SK-N-SH (cell line): ENCODE measurements around the gene AGXT. TPM values are rescaled to one million over a fixed set of nuclear protein-coding genes. Genes with fewer than 3 reads are reported as not detected.

Experiments used
- CTCF ChIA-PET: fragments of 300-600, 350-600 bp; formaldehyde crosslinking; extraction: SDS; loops from one replicate; lab custom pipeline; 2021; lab: Yijun Ruan, JAX
- POLR2A ChIA-PET: fragments of 350-600 bp; sonication (Branson Sonifier 250); formaldehyde crosslinking; extraction: SDS; loops from one replicate; lab custom pipeline; 2020; ENCODE audit warnings: antibody characterized with exemption, inconsistent platforms; lab: Yijun Ruan, JAX
- DNase-seq: peaks from one replicate; pipeline ENCODE4 v3.0.0; 2012
- H2AFZ ChIP-seq: fragments of 200-600 bp; sonication (generic); 2 replicates; pipeline ENCODE4 v1.8.1; 2016; ENCODE audit warnings: antibody characterized with exemption, mild to moderate bottlenecking, low read depth
- H3F3A ChIP-seq: fragments of 200-600 bp; sonication (generic); replicated peaks from 2 replicates; pipeline ENCODE3; 2016; ENCODE audit warnings: antibody characterized with exemption, mild to moderate bottlenecking; ENCODE audit not compliant: insufficient read depth
- H3K27ac ChIP-seq, 2 experiments: fragments of 200-500 bp in 1 of 2; fragments of 200-600 bp in 1 of 2; sonication (Bioruptor generic) in 1 of 2; sonication (generic), shearing (Covaris generic) in 1 of 2; 2 replicates each; pipeline versions ENCODE4 v1.5.1 to v1.6.1; 2014 to 2016; ENCODE audit warnings: low read depth in 2 of 2, inconsistent platforms in 1 of 2, low read length in 1 of 2, mild to moderate bottlenecking in 1 of 2, mixed read lengths in 1 of 2
- H3K27me3 ChIP-seq: fragments of 200-600 bp; sonication (generic), shearing (Covaris generic); 2 replicates; pipeline ENCODE4 v1.6.1; 2016; ENCODE audit warnings: mixed run types; ENCODE audit not compliant: insufficient read depth
- H3K36me3 ChIP-seq, 2 experiments: fragments of 200-500 bp in 1 of 2; fragments of 200-600 bp in 1 of 2; sonication (Bioruptor generic) in 1 of 2; sonication (generic) in 1 of 2; replicated peaks in 1 of 2; 2 replicates each; pipeline versions ENCODE3 to v1.5.1; 2014 to 2016; ENCODE audit warnings: low read length in 1 of 2, mild to moderate bottlenecking in 1 of 2; ENCODE audit not compliant: insufficient read depth in 2 of 2, control insufficient read depth in 1 of 2
- H3K4me1 ChIP-seq, 2 experiments: fragments of 200-500 bp in 1 of 2; fragments of 200-600 bp in 1 of 2; sonication (Bioruptor generic) in 1 of 2; sonication (generic), shearing (Covaris generic) in 1 of 2; 2 replicates each; pipeline versions ENCODE4 v1.5.1 to v1.6.1; 2014 to 2016; ENCODE audit warnings: low read depth in 1 of 2, low read length in 1 of 2, mixed run types in 1 of 2; ENCODE audit not compliant: insufficient read depth in 2 of 2, control insufficient read depth in 1 of 2
- H3K4me2 ChIP-seq: fragments of 200-600 bp; sonication (generic), shearing (Covaris generic); 2 replicates; pipeline ENCODE4 v1.6.1; 2017; ENCODE audit warnings: mixed run types
- H3K4me3 ChIP-seq, 2 experiments: fragments of 200-500 bp in 1 of 2; fragments of 200-600 bp in 1 of 2; sonication (Bioruptor generic) in 1 of 2; sonication (generic), shearing (Covaris generic) in 1 of 2; 2 replicates each; pipeline versions ENCODE4 v1.5.1 to v1.8.1; 2014 to 2016; ENCODE audit warnings: low read depth in 2 of 2, inconsistent platforms in 1 of 2, low read length in 1 of 2, mild to moderate bottlenecking in 1 of 2, mixed read lengths in 1 of 2, moderate library complexity in 1 of 2
- H3K79me2 ChIP-seq: fragments of 200-600 bp; sonication (generic); 2 replicates; pipeline ENCODE4 v1.8.1; 2017; ENCODE audit warnings: mild to moderate bottlenecking; ENCODE audit not compliant: insufficient read depth
- H3K9ac ChIP-seq: fragments of 200-600 bp; sonication (generic); 2 replicates; pipeline ENCODE4 v1.6.1; 2017; ENCODE audit warnings: mixed run types
- H3K9me2 ChIP-seq: fragments of 200-600 bp; sonication (generic); 2 replicates; pipeline ENCODE4 v1.6.1; 2017; ENCODE audit warnings: mixed run types
- H3K9me3 ChIP-seq: fragments of 200-600 bp; sonication (generic); 2 replicates; pipeline ENCODE4 v1.6.1; 2017; ENCODE audit warnings: mixed run types, mild to moderate bottlenecking, moderate library complexity
- H4K20me1 ChIP-seq: fragments of 200-600 bp; sonication (generic); 2 replicates; pipeline ENCODE4 v1.6.1; 2017; ENCODE audit warnings: mild to moderate bottlenecking, mixed run types; ENCODE audit not compliant: insufficient read depth
- CHD2 ChIP-seq: fragments of 150-350 bp; IDR thresholded peaks from 2 replicates; pipeline ENCODE4 v1.6.1; 2018; ENCODE audit warnings: low read length; ENCODE audit not compliant: partially characterized antibody
- CTCF ChIP-seq: fragments of 200-600 bp; sonication (generic); IDR thresholded peaks from 2 replicates; pipeline ENCODE4 v1.6.1; 2017; ENCODE audit warnings: antibody characterized with exemption, mild to moderate bottlenecking, moderate library complexity
- ELF1 ChIP-seq: IDR thresholded peaks from 2 replicates; pipeline ENCODE4 v1.4.0; 2012
- EP300 ChIP-seq, 2 experiments: IDR thresholded peaks; 2 replicates each; pipeline versions ENCODE4 v1.4.0 to v1.6.1; 2012; ENCODE audit warnings: borderline replicate concordance in 1 of 2, low read depth in 1 of 2, low read length in 1 of 2
- EZH2phosphoT487 ChIP-seq: fragments of 200-600 bp; sonication (generic); IDR thresholded peaks from 2 replicates; pipeline ENCODE4 v1.6.1; 2017; ENCODE audit warnings: low read depth, mixed run types, mild to moderate bottlenecking, antibody characterized with exemption, moderate library complexity, borderline replicate concordance
- FOSL2 ChIP-seq: IDR thresholded peaks from 2 replicates; pipeline ENCODE4 v1.4.0; 2012; ENCODE audit warnings: low read depth, mild to moderate bottlenecking, moderate library complexity, borderline replicate concordance
- FOXM1 ChIP-seq: IDR thresholded peaks from 2 replicates; pipeline ENCODE4 v1.4.0; 2012; ENCODE audit warnings: low read depth, mild to moderate bottlenecking
- GABPA ChIP-seq: IDR thresholded peaks from 2 replicates; pipeline ENCODE4 v1.4.0; 2012; ENCODE audit warnings: low read depth, mild to moderate bottlenecking
- GATA2 ChIP-seq: sonication (generic); formaldehyde crosslinking; IDR thresholded peaks from 2 replicates; pipeline ENCODE4 v1.5.0; 2020; ENCODE audit warnings: mild to moderate bottlenecking, missing genetic modification reagents
- JUND ChIP-seq: IDR thresholded peaks from 2 replicates; pipeline ENCODE4 v1.4.0; 2012
- MEF2A ChIP-seq: IDR thresholded peaks from 2 replicates; pipeline ENCODE4 v1.4.0; 2012; ENCODE audit warnings: low read depth, borderline replicate concordance
- MXI1 ChIP-seq: IDR thresholded peaks from 2 replicates; pipeline ENCODE4 v1.6.1; 2012; ENCODE audit warnings: mild to moderate bottlenecking, low read depth, low read length, improper control_type of control experiment
- NRF1 ChIP-seq: IDR thresholded peaks from 2 replicates; pipeline ENCODE4 v1.6.1; 2012; ENCODE audit warnings: low read depth, mild to moderate bottlenecking, low read length
- REST ChIP-seq: IDR thresholded peaks from 2 replicates; pipeline ENCODE4 v1.6.1; 2012; ENCODE audit warnings: mild to moderate bottlenecking, low read depth, low read length, moderate library complexity
- SIN3A ChIP-seq: IDR thresholded peaks from 2 replicates; pipeline ENCODE4 v1.6.1; 2012; ENCODE audit warnings: low read depth, mild to moderate bottlenecking, low read length, moderate library complexity, borderline replicate concordance
- USF1 ChIP-seq: IDR thresholded peaks from 2 replicates; pipeline ENCODE4 v1.4.0; 2012; ENCODE audit warnings: low read depth, borderline replicate concordance
- USF2 ChIP-seq: fragments of 150-350 bp; IDR thresholded peaks from 2 replicates; pipeline ENCODE4 v1.6.1; 2017; ENCODE audit warnings: antibody characterized with exemption, low read length, low read depth, borderline replicate concordance
- YY1 ChIP-seq: IDR thresholded peaks from 2 replicates; pipeline ENCODE4 v1.4.0; 2012; ENCODE audit warnings: low read depth, mild to moderate bottlenecking
- WGBS: methylation state at CpG from one replicate; pipeline ENCODE4 v1.1.6; 2017; ENCODE audit warnings: low lambda C conversion rate; 5-methylcytosine and 5-hydroxymethylcytosine counted together
- polyA plus RNA-seq, 3 experiments: library from polyadenylated mRNA; depleted of rRNA; stranded (reverse); fragments of >200 nt; gene quantifications; 2 replicates each; pipeline ENCODE4 v1.2.3, GENCODE V29; 2012

AGXT gene
- polyA plus RNA-seq, 1 of the 3 experiments (the other 2 are of a cell fraction) = not detected

GRCh38 chr2:240822280-240822847, 46.3 kb upstream of the AGXT start:
- Histone ChIP-seq H3F3A (no peaks in the 10 kb centered on the region), H4K20me1 (no peaks in the 10 kb centered on the region), H3K9me3 (no peaks in the 10 kb centered on the region), H2AFZ (no peak overlapping the region), H3K4me3 (no peak overlapping the region), H3K4me2 (no peak overlapping the region), H3K36me3 (no peaks in the 10 kb centered on the region), H3K27ac (no peak overlapping the region), H3K9me2 (no peaks in the 10 kb centered on the region), H3K4me1 (peaks cover 0 to 15% of the 10 kb centered on the region in 2 experiments; a peak in 1 of 4 replicates), H3K27me3 (peaks cover 36% of the 10 kb centered on the region), H3K9ac (no peak overlapping the region), H3K79me2 (no peaks in the 10 kb centered on the region)
- ChIA-PET CTCF (interaction anchor here (0.9 to 6.8 kb wide), 5 partner anchors 11 to 396 kb away, joined by 3 to 50 read pairs (median 3); no protein-coding TSS in a partner anchor), POLR2A (no interaction called here)
- TF ChIP-seq CHD2 = no peak
- TF ChIP-seq SIN3A = no peak
- TF ChIP-seq EZH2phosphoT487 = no peak
- peak; percentile 81 for TF ChIP-seq GATA2 (CRISPR knock-in tag)
- no peak for TF ChIP-seq MEF2A
- no peak for TF ChIP-seq YY1
- TF ChIP-seq REST = no peak
- TF ChIP-seq NRF1 = no peak
- TF ChIP-seq EP300 (IDR thresholded peaks at IDR 0.05; ENCODE audit: borderline replicate concordance in 1 of 2, low read depth in 1 of 2, low read length in 1 of 2) = peak in 1 of 2 experiments; percentile 58; a peak in 1 of 4 replicates
- no peak for DNase-seq
- 48% methylated on average over 4 of the region's 4 CpGs for WGBS

- Histone ChIP-seq H3K9me3 (no peaks in the 10 kb centered on the region), H3K9ac (no peak overlapping the region), H3K27me3 (peaks cover 31% of the 10 kb centered on the region), H3K27ac (no peak overlapping the region), H3K4me3 (no peak overlapping the region), H4K20me1 (no peaks in the 10 kb centered on the region), H3K9me2 (no peaks in the 10 kb centered on the region), H3F3A (no peaks in the 10 kb centered on the region), H3K4me2 (no peak overlapping the region), H3K4me1 (peaks cover 0 to 4% of the 10 kb centered on the region in 2 experiments; a peak in 1 of 4 replicates), H3K79me2 (no peaks in the 10 kb centered on the region), H2AFZ (no peak overlapping the region), H3K36me3 (no peaks in the 10 kb centered on the region)
- ChIA-PET POLR2A (interaction anchor here (0.5 kb wide), 1 partner anchor 42 kb away, joined by 4 read pairs; no protein-coding TSS in a partner anchor), CTCF (interaction anchor here (1.3 to 6.8 kb wide), 3 partner anchors 9 to 28 kb away, joined by 3 to 50 read pairs (median 4); no protein-coding TSS in a partner anchor)
- DNase-seq = no peak
- 50% methylated on average over 8 of the region's 15 CpGs for WGBS
- TF ChIP-seq USF1 (no peak), FOXM1 (no peak), CHD2 (no peak), FOSL2 (no peak), EZH2phosphoT487 (no peak), USF2 (no peak), CTCF (no peak), MXI1 (no peak), GABPA (no peak), ELF1 (no peak), JUND (no peak)
Observed at GRCh38 chr2:240823449-240824336, 44.9 kb upstream of the AGXT start.
